22Rv1 (cell line): Measurements from ENCODE around the gene VEGFA.

ENCODE experiments used
- CTCF ChIP-seq: fragments of 450-650 bp; IDR thresholded peaks from 2 replicates; pipeline ENCODE4 v1.5.1; 2017; ENCODE audit warnings: mild to moderate bottlenecking
- ZFX ChIP-seq: fragments of 450-650 bp; IDR thresholded peaks from 2 replicates; pipeline ENCODE4 v1.6.1; 2017; ENCODE audit warnings: antibody characterized with exemption, borderline replicate concordance

GRCh38 chr6:43833223-43833995, 63.4 kb downstream of the VEGFA start:
- no peak for TF ChIP-seq CTCF
- no peak for TF ChIP-seq ZFX
